Putamen (tissue), 1 donor: Measurements from ENCODE around the gene ADGRB3.

Experiments
- DNase-seq: peaks from one replicate; pipeline ENCODE4 v3.0.0-alpha.2; 2016; ENCODE audit warnings: low spot score

ADGRB3 gene

GRCh38 chr6:69338431-69339162 is 703.5 kb downstream of the ADGRB3 start:
- no peak for DNase-seq

GRCh38 chr6:69339163-69339550 is 704.1 kb downstream of the ADGRB3 start:
- DNase-seq, result no peak

GRCh38 chr6:69340196-69340595 is 705.1 kb downstream of the ADGRB3 start:
- DNase-seq, result no peak

GRCh38 chr6:69343851-69344250 is 708.8 kb downstream of the ADGRB3 start:
- DNase-seq, result peak; percentile 34

- peak; percentile 34 for DNase-seq
Measured at GRCh38 chr6:69349771-69350170, 714.7 kb downstream of the ADGRB3 start.

- no peak for DNase-seq
Measured at GRCh38 chr6:69362209-69362608, 727.1 kb downstream of the ADGRB3 start.

- no peak for DNase-seq
Measured at GRCh38 chr6:69366831-69367230, 731.7 kb downstream of the ADGRB3 start.

GRCh38 chr6:69368613-69369012 is 733.5 kb downstream of the ADGRB3 start:
- no peak for DNase-seq

GRCh38 chr6:69370763-69371162 is 735.7 kb downstream of the ADGRB3 start:
- peak; percentile 33 for DNase-seq

- DNase-seq, result no peak
Measured at GRCh38 chr6:69378326-69378725, 743.2 kb downstream of the ADGRB3 start.

GRCh38 chr6:69379518-69379917 is 744.4 kb downstream of the ADGRB3 start:
- DNase-seq, result no peak

- no peak for DNase-seq
Measured at GRCh38 chr6:69383627-69384026, 748.5 kb downstream of the ADGRB3 start.

- DNase-seq, result no peak
Measured at GRCh38 chr6:69386426-69386825, 751.3 kb downstream of the ADGRB3 start.

- DNase-seq, result no peak
Measured at GRCh38 chr6:69390125-69390524, 755.0 kb downstream of the ADGRB3 start.

- DNase-seq, result no peak
Measured at GRCh38 chr6:69391106-69391505, 756.0 kb downstream of the ADGRB3 start.

- DNase-seq, result no peak
Measured at GRCh38 chr6:69392745-69393144, 757.7 kb downstream of the ADGRB3 start.

GRCh38 chr6:69398311-69398710 is 763.2 kb downstream of the ADGRB3 start:
- DNase-seq, result no peak

- no peak for DNase-seq
Measured at GRCh38 chr6:69398729-69399128, 763.6 kb downstream of the ADGRB3 start.

GRCh38 chr6:69408886-69409285 is 773.8 kb downstream of the ADGRB3 start:
- DNase-seq, result no peak

- no peak for DNase-seq
Measured at GRCh38 chr6:69416776-69417175, 781.7 kb downstream of the ADGRB3 start.

GRCh38 chr6:69421269-69421668 is 786.2 kb downstream of the ADGRB3 start:
- no peak for DNase-seq

- no peak for DNase-seq
Measured at GRCh38 chr6:69422020-69422419, 786.9 kb downstream of the ADGRB3 start.

GRCh38 chr6:69422475-69422874 is 787.4 kb downstream of the ADGRB3 start:
- DNase-seq, result peak; percentile 59

GRCh38 chr6:69423785-69424184 is 788.7 kb downstream of the ADGRB3 start:
- no peak for DNase-seq
